ENCODE data around the gene MIGA1.
"Not testable (repeated sequence)": the region's sequence is repeated elsewhere in the genome, so short reads cannot be mapped to it uniquely, and the experiment has no call there.

Gene MIGA1

DNA sequence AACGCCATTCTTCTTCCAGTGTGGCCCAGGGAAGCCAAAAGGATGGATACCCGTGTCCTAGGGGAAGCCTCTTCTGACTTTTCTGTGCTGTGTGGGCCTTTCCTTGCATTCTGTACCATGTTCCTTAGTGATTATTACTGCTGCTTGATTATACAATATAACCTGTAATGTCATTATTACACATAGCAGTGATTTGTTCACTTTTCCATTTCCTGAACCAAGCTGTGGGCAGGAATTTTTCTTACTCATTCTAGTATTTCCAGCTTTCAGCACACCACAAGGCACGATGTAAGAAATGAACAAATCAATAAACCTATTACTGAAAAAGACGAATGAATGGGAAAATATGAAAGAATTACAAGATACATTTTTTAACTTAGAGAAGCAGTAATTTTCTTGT is 11.4 kb upstream of the MIGA1 start:
- in situ Hi-C loops (cut with HindIII; ENCODE audit: low pct_unique_long_range_greater_than_20kb, low sequenced_read_pairs) = no loop called here
- no peak for TF ChIP-seq JUND (IDR thresholded peaks at IDR 0.05; ENCODE audit: low read depth)
- no peak for DNase-seq (ENCODE audit: low read depth in 1 of 2, low spot score in 1 of 2)

GRCh38 chr1:77776007-77776700 is 3.3 kb upstream of the MIGA1 start:
- DNase-seq (ENCODE audit: low read depth in 1 of 2, low spot score in 1 of 2) = no peak
- TF ChIP-seq JUND (IDR thresholded peaks at IDR 0.05; ENCODE audit: low read depth) = no peak

GRCh38 chr1:77781683-77782082 is 2.2 kb downstream of the MIGA1 start:
- no peak for TF ChIP-seq JUND (IDR thresholded peaks at IDR 0.05; ENCODE audit: low read depth)
- DNase-seq (ENCODE audit: low read depth in 1 of 2, low spot score in 1 of 2) = no peak
- in situ Hi-C loops (cut with HindIII; ENCODE audit: low pct_unique_long_range_greater_than_20kb, low sequenced_read_pairs) = no loop called here

More at GRCh38 chr1:77776007-77776700, 3.3 kb upstream of the MIGA1 start:
- in situ Hi-C loops (cut with HindIII; ENCODE audit: low pct_unique_long_range_greater_than_20kb, low sequenced_read_pairs) = no loop called here

GRCh38 chr1:77783141-77783540 is 3.7 kb downstream of the MIGA1 start:
- in situ Hi-C loops (cut with HindIII; ENCODE audit: low pct_unique_long_range_greater_than_20kb, low sequenced_read_pairs) = no loop called here
- no peak for DNase-seq (ENCODE audit: low read depth in 1 of 2, low spot score in 1 of 2)
- TF ChIP-seq JUND (IDR thresholded peaks at IDR 0.05; ENCODE audit: low read depth) = no peak

DNA sequence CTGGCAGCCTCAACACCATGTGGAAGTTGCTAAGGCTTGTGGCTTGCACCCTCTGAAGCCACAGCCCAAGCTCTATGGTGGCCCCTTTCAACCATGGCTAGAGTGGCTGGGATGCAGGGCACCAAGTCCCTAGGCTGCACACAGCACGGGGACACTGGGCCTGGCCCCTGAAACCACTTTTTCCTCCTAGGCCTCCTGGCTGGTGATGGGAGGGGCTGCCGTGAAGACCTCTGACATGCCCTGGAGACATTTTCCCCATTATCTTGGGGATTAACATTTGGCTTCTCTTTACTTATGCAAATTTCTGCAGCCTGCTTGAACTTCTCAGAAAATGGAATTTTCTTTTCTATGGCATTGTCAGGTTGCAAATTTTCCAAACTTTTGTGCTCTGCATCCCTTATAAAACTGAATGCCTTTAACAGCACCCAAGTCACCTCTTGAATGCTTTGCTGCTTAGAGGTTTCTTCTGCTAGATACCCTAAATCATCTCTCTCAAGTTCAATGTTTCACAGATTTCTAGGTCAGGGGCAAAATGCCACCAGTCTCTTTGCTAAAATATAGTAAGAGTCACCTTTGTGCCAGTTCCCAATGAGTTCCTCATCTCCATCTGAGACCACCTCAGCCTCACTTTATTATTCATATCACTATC is 6.8 kb downstream of the MIGA1 start:
- DNase-seq (ENCODE audit: low read depth in 1 of 2, low spot score in 1 of 2); in situ Hi-C loops (cut with HindIII; ENCODE audit: low pct_unique_long_range_greater_than_20kb, low sequenced_read_pairs): not testable (repeated sequence)

DNA sequence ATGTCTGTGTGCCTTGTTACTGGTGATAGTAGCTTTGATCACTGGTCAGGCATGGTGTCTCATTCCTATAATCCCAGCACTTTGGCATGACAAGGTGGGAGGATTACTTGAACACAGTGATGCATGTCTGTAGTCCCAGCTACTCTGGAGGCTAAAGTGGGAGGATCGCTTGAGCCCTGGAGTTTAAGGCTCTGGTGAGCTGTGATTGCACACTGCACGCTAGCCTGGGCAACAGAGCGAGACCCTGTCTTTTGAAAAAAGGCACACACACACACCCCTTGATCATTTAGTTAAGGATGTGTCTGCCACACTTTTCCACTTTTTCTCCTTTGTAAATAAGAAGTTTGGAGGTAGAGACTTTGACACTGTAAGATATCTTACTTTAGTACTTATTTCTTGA is 15.1 kb downstream of the MIGA1 start:
- in situ Hi-C loops (cut with HindIII; ENCODE audit: low pct_unique_long_range_greater_than_20kb, low sequenced_read_pairs) = no loop called here
- no peak for DNase-seq (ENCODE audit: low read depth in 1 of 2, low spot score in 1 of 2)
- no peak for TF ChIP-seq JUND (IDR thresholded peaks at IDR 0.05; ENCODE audit: low read depth)

GRCh38 chr1:77796695-77797405 is 17.4 kb downstream of the MIGA1 start:
- no peak for TF ChIP-seq JUND (IDR thresholded peaks at IDR 0.05; ENCODE audit: low read depth)
- peak in 1 of 2 experiments; percentile 24 for DNase-seq (ENCODE audit: low read depth in 1 of 2, low spot score in 1 of 2)
- in situ Hi-C loops (cut with HindIII; ENCODE audit: low pct_unique_long_range_greater_than_20kb, low sequenced_read_pairs) = no loop called here

DNA sequence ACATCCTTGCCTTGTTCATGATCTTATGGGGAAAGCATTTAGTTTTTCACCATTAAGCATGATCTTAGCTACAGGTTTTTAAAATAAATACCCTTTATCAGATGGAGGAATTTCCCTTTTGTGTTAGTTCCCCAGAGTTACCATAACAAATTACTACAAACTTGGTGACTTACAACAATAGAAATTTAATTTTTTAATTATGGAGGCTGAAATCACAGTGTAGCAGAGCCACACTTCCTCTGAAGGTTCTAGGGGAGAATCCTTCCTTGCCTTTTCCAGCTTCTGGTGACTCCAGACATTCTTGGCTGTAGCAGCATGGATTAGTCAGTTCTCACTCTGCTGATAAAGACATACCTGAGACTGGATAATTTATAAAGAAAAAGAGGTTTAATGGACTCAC is 18.5 kb downstream of the MIGA1 start:
- in situ Hi-C loops (cut with HindIII; ENCODE audit: low pct_unique_long_range_greater_than_20kb, low sequenced_read_pairs) = no loop called here
- TF ChIP-seq JUND (IDR thresholded peaks at IDR 0.05; ENCODE audit: low read depth) = no peak
- no peak for DNase-seq (ENCODE audit: low read depth in 1 of 2, low spot score in 1 of 2)

- DNase-seq (ENCODE audit: low read depth in 1 of 2, low spot score in 1 of 2) = no peak
- no peak for TF ChIP-seq JUND (IDR thresholded peaks at IDR 0.05; ENCODE audit: low read depth)
- in situ Hi-C loops (cut with HindIII; ENCODE audit: low pct_unique_long_range_greater_than_20kb, low sequenced_read_pairs) = no loop called here
Observed at GRCh38 chr1:77802026-77802425, 22.6 kb downstream of the MIGA1 start.

DNA sequence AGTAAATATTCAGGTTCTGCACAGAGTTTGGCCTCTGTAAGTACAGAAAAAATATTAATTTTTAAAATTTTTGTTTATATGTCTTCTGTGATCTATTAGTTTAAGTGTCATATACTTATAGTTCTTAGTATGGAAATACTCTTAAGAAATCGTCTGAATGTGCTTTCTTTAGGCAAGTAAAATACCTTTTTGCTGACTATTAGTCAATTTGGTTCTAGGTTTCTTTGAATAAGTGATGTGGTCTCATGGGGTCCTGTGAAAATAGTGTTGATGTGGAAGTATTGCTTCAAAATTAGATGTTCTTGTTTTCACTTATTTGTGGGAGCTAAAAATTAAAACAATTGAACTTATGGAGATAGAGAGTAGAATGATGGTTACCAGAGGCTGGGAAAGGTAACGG is 23.9 kb downstream of the MIGA1 start:
- in situ Hi-C loops (cut with HindIII; ENCODE audit: low pct_unique_long_range_greater_than_20kb, low sequenced_read_pairs) = no loop called here
- DNase-seq (ENCODE audit: low read depth in 1 of 2, low spot score in 1 of 2) = no peak
- TF ChIP-seq JUND (IDR thresholded peaks at IDR 0.05; ENCODE audit: low read depth) = no peak

GRCh38 chr1:77809787-77810462 is 30.5 kb downstream of the MIGA1 start:
- in situ Hi-C loops (cut with HindIII; ENCODE audit: low pct_unique_long_range_greater_than_20kb, low sequenced_read_pairs); DNase-seq (ENCODE audit: low read depth in 1 of 2, low spot score in 1 of 2): not testable (repeated sequence)

GRCh38 chr1:77811589-77811988 is 32.1 kb downstream of the MIGA1 start:
- in situ Hi-C loops (cut with HindIII; ENCODE audit: low pct_unique_long_range_greater_than_20kb, low sequenced_read_pairs); DNase-seq (ENCODE audit: low read depth in 1 of 2, low spot score in 1 of 2): not testable (repeated sequence)

All from T47D (cell line).